Stomach (tissue), 4 donors: ENCODE data around the gene SUSD2.

Source experiments
- EP300 ChIP-seq: sonication (generic); formaldehyde crosslinking; IDR thresholded peaks from one replicate; pipeline ENCODE4 v1.6.1; 2017; ENCODE audit warnings: antibody characterized with exemption
- POLR2A ChIP-seq, 4 donors: fragments of 450-650 bp; IDR thresholded peaks; one replicate each; pipeline ENCODE4 v1.6.1; 2016; ENCODE audit warnings: antibody characterized with exemption in 4 of 4, control low read depth in 2 of 4, mild to moderate bottlenecking in 1 of 4, moderate library complexity in 1 of 4
- POLR2AphosphoS5 ChIP-seq, 3 donors: sonication (generic); formaldehyde crosslinking; IDR thresholded peaks; one replicate each; pipeline ENCODE4 v1.6.1; 2016; ENCODE audit warnings: antibody characterized with exemption in 3 of 3
- TF ChIP-seq, protein P1 (sequence below), 7 experiments: fragments of 450-650 bp in 4 of 7; fragments of 200-600 bp in 3 of 7; sonication (generic) in 3 of 7; IDR thresholded peaks; one replicate each; pipeline ENCODE4 v1.5.1; 2016 to 2019; ENCODE audit warnings: antibody characterized with exemption in 7 of 7, control low read depth in 2 of 7, mild to moderate bottlenecking in 1 of 7

DNA sequence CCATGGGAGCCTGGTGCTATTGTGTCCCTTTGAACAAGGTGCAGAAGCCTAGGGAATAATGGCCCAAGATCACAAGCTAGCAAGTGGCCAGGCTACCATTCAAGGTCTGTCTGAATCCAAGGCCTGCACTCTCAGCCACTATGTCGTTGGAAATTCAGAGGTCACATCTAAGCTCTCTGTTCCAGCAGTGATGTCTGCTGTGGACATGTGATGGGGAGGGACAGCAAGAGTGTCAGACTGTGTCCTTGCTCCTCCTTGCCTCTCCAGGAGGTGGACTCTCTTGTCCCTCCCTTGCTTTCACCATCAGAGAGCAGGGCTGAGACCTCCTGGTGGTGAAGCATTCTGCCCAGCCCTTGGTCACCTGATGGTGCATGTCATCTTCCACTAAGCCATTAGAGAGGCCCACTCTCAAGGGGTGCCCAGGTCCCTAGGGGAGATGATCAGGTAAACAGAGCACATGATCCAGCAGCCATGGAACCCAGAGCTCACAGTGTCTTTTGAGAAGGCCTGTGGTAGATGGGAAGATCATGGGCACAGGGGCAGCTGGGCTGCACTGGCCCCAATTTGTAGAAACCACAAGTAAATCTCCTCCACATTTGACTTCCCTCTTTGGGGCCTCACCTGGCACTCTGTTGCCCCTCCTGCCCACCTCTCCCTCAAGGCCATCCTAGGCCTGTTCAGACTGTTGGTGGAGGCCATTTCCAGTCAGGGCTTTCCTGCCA is 37.1 kb upstream of the SUSD2 start:
- no peak for TF ChIP-seq POLR2AphosphoS5 (IDR thresholded peaks at IDR 0.05)
- no peak for TF ChIP-seq POLR2A (IDR thresholded peaks at IDR 0.05)
- TF ChIP-seq, protein P1, sequence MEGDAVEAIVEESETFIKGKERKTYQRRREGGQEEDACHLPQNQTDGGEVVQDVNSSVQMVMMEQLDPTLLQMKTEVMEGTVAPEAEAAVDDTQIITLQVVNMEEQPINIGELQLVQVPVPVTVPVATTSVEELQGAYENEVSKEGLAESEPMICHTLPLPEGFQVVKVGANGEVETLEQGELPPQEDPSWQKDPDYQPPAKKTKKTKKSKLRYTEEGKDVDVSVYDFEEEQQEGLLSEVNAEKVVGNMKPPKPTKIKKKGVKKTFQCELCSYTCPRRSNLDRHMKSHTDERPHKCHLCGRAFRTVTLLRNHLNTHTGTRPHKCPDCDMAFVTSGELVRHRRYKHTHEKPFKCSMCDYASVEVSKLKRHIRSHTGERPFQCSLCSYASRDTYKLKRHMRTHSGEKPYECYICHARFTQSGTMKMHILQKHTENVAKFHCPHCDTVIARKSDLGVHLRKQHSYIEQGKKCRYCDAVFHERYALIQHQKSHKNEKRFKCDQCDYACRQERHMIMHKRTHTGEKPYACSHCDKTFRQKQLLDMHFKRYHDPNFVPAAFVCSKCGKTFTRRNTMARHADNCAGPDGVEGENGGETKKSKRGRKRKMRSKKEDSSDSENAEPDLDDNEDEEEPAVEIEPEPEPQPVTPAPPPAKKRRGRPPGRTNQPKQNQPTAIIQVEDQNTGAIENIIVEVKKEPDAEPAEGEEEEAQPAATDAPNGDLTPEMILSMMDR (IDR thresholded peaks at IDR 0.05), result no peak
- TF ChIP-seq EP300, result no peak
